Esophagus muscularis mucosa (tissue), 4 donors: Measurements from ENCODE around the gene CLCF1.

ENCODE experiments used
- EP300 ChIP-seq: sonication (generic); formaldehyde crosslinking; IDR thresholded peaks from one replicate; pipeline ENCODE4 v1.6.1; 2017; ENCODE audit warnings: antibody characterized with exemption
- POLR2A ChIP-seq: fragments of 450-650 bp; IDR thresholded peaks from one replicate; pipeline ENCODE4 v1.6.1; 2017; ENCODE audit warnings: antibody characterized with exemption, moderate library complexity, mild to moderate bottlenecking, low read depth
- POLR2AphosphoS5 ChIP-seq, 2 donors: sonication (generic); formaldehyde crosslinking; IDR thresholded peaks; one replicate each; pipeline ENCODE4 v1.6.1; 2017; ENCODE audit warnings: antibody characterized with exemption in 2 of 2
- TF ChIP-seq, protein P1 (sequence below), 3 experiments: fragments of 200-600 bp in 2 of 3; fragments of 450-650 bp in 1 of 3; sonication (generic) in 2 of 3; IDR thresholded peaks; one replicate each; pipeline ENCODE4 v1.5.1; 2017 to 2019; ENCODE audit warnings: antibody characterized with exemption in 3 of 3, mild to moderate bottlenecking in 2 of 3, moderate library complexity in 1 of 3

DNA sequence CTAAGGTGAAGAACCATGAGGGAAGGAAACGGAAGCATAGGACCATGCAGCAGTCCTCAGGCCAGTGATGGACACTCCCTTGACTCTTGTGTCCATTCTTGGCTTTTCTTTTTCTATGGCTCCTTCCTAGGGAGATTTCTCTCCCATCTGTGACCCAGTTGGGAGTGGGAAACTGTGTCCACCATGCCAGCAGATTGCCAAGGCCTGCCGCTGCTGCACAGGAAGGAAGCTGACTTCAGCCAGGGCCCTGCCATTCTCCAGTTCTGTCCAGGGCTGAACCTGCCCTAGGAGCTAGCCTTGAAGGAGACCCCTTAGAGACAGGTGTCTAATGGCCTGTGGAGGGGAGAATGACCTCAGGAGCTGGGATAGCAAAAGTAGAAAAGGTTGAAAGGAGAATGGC is 52.7 kb downstream of the CLCF1 start:
- TF ChIP-seq, protein P1, sequence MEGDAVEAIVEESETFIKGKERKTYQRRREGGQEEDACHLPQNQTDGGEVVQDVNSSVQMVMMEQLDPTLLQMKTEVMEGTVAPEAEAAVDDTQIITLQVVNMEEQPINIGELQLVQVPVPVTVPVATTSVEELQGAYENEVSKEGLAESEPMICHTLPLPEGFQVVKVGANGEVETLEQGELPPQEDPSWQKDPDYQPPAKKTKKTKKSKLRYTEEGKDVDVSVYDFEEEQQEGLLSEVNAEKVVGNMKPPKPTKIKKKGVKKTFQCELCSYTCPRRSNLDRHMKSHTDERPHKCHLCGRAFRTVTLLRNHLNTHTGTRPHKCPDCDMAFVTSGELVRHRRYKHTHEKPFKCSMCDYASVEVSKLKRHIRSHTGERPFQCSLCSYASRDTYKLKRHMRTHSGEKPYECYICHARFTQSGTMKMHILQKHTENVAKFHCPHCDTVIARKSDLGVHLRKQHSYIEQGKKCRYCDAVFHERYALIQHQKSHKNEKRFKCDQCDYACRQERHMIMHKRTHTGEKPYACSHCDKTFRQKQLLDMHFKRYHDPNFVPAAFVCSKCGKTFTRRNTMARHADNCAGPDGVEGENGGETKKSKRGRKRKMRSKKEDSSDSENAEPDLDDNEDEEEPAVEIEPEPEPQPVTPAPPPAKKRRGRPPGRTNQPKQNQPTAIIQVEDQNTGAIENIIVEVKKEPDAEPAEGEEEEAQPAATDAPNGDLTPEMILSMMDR (IDR thresholded peaks at IDR 0.05): no peak
- TF ChIP-seq POLR2A (no peak), POLR2AphosphoS5 (IDR thresholded peaks at IDR 0.05) (no peak), EP300 (no peak)
